Measurements from ENCODE around the gene OR10G3.

The OR10G3 gene

DNA sequence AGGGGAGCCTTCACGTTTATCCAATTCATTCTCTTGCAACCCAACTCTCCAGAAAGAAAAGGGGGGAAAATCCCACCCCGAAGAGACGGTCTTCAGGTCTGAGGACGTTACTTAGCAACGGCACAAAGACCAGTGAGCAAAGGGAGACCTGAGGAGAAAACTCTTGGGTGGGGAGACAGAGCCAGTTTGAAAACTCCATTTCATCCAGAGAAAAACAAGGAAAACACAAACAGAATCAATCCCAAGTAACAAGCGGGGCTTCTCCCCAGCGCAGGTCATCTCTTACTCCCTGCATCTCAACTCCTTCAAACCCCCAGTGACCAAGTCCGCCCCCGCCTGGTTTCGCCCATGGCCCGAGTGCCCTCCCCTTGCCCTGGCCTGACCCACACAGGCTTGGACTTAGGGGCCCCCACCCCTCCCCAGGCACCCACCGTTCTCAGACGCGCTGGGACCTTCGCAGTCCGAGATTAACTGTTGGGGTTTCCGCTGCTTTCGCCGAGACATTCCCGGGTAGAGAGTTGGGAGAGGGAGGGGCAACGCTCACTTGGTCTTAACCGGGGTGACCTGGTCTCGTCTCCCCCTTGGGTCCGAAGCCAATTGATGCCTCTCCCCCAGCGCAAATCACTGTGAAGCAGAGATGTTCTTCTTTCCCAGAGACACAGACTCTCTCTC, 43.3 kb downstream of the OR10G3 start:
- no peak for DNase-seq (ENCODE audit: low read depth in 1 of 2, low spot score in 1 of 2)

DNA sequence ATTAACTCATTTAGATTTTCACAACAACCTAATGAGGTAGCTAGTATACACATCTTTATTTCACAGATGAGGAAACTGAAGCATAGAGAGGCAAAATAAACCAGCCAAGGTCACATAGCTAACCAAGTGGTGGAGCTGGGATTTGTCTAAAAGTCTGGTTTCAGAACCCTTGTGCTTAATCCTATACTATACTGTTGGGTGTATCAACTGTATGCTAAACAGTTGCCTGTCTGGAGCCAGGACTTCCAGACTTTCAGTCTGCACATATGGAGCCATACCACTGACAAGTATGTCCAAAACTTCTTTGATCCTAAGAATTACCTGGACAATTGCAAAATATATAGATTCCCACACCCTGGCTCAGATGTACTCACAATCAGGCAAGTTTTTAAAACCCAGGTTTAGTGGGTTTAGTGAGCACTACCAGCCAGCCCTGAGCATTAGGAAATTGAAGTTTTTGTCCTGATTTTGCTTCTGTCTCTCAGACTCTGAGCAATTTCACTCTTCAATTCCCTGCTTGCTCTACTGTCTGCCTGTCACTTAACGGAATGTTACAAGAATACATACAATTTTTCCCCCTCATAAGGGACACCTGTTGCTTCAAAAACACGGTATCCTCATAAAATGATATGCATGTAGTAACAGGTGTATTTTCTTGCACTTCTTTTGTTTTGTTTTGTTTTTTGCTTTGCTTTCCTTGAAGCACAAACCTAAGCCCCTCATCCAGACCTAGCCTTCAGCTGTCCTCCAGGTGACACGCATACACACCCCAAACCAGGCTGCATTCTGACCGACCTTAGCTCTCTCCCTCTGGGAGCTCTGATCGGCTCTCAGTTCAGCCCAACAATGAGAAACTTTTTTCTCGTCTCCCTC, 44.1 kb downstream of the OR10G3 start:
- no peak for DNase-seq (ENCODE audit: low read depth in 1 of 2, low spot score in 1 of 2)

DNA sequence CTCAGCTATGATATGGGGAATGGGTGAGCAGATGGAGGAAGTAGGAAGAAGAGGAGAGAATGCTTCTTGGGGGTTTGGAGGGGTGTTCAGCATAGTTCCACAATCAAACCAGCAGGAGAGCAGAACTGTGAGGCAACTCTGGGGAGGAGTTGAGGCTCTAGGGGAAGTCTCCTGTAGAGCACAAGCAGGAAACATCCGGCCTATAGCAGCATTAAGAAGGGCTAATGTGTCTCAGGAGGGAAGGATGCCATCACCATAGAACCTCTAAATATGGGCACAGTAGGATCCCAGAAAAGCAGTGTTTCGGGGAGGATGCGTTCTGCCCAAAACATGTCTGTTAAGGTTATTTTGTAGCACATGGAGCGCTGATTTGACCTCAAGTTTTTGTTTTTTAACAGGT, 45.3 kb downstream of the OR10G3 start:
- no peak for DNase-seq (ENCODE audit: low read depth in 1 of 2, low spot score in 1 of 2)

DNA sequence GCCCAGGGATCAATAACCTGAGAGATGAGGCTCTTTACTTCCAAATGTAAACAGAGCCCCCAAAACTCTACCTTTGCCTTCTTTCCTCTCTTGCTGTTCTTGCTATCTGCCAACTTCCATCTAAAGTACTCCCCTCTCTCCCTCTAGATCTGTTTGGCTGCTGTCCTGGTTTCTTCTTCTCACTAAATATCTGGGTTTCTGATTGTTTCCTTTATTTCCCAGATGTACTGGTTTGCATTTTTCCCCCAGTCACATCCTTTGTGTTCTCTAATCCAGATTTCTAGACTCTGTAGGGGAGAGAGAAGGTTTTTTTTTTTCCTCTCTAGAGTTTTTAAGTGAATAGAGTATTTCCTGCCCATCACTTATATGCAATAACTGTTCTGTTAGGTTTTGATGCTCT, 46.6 kb downstream of the OR10G3 start:
- no peak for DNase-seq (ENCODE audit: low read depth in 1 of 2, low spot score in 1 of 2)

DNA sequence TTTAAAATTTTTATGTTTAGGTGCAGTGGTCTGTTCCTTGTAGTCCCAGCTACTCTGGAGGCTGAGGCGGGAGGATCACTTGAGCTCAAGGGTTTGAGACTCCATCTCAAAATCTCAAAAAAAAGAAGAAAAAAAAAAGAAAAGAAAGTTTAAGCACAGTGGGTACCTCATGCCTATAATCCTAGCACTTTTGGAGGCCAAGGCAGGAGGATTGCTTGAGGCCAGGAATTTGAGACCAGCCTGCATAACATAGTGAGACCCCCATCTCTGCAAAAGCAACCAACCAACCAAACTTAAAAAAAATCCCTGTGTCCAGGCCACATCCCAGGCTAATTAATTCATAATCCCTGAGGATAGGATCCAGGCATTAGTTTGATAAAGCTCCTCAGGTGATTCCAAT, 50.4 kb downstream of the OR10G3 start:
- DNase-seq (ENCODE audit: low read depth in 1 of 2, low spot score in 1 of 2), result no peak

DNA sequence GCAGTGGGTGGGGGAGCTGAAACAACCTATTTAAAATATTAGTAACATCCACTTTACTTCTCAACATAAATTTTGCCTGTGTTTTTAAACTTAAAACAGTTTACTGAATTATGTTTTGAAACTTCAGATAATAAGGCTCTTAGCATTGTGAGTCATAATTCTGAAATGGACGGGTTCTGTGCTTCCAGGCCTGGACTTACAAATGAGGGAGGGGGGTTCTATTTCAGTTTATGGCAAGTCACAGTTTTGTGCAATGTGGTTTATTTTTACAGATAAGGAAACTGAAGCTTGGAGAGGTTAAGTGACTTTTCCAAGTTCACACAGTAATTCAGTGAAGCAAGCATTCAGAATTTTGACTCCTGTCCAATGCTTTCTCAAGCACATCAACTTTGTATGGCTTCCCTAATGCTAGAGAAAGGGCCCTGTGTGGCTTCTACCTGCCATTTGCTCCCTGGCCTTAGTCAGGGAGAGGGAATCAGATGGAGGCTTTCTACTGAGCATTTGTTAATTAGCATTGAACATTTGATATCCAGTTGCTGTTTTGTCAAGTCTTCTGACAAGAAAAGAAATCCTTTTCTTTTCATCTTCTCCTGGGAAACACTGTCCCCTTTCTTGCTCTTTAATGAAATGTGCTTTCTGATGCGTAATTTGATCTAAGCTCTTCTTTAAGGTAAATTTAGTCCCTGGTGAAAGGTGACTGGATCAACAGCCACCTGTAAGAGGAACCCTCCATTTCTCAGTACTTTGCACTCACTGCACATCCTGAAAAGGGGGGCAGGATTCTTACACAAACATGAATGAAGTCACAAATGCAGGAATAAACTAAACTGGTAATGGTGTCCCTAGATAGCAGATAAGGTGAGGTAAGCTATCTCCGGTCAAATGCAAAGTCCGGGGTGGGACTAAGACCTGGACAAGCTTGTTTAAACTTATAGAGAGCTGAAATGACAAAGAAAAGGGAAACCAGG, 51.2 kb downstream of the OR10G3 start:
- no peak for DNase-seq (ENCODE audit: low read depth in 1 of 2, low spot score in 1 of 2)

DNA sequence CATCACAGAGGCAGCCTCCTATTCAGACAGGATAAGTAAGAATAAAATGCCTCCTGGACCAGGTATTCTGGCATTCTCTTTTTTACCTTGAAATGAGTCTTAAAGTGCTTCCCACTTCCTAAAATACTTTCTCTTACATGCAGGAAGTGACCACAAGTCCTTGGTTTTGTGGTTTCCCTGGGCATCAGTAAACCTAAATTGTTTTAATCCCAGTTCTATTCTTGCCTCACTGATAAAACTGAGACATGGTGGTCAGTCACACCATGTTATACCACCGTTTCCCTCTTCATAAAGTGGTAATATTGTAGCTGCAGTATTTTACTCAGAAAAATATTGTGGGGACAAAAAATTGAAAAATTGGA, 52.6 kb downstream of the OR10G3 start:
- DNase-seq (ENCODE audit: low read depth in 1 of 2, low spot score in 1 of 2), result no peak

DNA sequence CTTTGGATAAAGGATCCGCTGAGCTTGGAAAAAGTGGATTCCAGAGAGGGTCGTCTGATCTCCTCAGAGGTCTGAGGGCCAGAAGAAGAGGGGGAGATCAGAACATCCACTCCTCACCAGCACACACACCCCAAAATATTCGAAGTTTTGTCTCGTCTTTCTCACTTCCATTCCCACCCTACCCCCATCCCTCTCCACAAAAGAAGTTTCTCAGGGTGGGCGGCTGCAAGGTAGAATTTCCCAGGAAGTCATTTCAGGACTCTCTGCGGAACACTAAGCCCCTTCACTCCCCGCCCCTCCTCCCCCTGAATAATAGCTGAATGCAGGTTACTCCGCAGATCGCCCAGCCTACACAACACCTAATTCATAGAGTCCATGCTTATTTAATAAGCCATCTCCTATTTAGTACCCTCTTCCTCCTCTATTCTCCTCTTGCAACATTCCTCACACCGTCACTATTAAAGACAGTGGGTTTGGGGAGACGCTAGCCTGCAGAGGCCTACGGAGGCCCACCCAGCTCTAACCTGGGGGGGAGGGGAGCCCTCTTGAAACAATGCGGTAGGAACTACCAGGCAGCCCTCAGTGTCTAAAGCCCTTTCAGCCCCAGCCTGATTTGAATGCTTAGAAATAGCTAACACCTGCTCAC, 53.1 kb downstream of the OR10G3 start:
- DNase-seq (ENCODE audit: low read depth in 1 of 2, low spot score in 1 of 2), result no peak

DNA sequence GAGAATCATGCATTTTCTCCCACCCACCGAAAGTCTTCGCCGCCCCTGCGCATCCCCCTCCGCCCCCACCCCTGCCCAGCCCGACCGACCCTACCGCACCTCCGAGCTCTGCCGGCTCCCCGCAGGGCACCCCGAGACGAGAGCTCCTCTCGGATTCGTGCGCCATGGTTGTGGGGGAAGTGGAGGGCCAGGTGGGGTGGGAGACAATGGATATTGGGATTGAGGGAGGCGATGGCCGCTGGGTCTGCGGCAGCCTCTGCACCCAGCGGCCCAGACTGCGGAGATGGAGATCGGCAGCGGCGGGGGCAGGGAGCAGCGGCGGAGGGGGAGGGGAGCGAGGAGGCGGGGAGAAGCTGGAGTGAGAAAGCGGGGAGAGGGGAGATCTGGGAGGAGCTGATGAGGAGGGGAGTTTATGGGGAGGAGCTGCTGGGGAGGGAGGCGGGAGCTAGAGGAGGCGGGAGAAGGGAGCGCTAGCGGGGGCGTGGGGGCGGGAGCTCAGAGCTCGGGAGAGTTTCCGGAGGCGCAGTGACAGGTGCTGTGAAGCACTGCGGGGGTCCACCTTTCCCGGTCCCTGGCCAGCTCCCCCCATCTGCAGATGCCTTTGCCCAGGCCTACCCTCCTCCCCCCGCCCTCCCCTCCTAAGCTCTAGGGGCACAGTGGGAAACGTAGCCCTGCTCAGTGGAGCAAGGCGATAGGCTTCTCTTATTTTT, 53.8 kb downstream of the OR10G3 start, which contains the start of gene SALL2:
Gene SALL2, minus strand, starts transcription at position 385 of the 710 bp plus-strand sequence. Its CDS starts 219 bp downstream, at position 166.
- DNase-seq (ENCODE audit: low read depth in 1 of 2, low spot score in 1 of 2), result peak; percentile 34 to 44

DNA sequence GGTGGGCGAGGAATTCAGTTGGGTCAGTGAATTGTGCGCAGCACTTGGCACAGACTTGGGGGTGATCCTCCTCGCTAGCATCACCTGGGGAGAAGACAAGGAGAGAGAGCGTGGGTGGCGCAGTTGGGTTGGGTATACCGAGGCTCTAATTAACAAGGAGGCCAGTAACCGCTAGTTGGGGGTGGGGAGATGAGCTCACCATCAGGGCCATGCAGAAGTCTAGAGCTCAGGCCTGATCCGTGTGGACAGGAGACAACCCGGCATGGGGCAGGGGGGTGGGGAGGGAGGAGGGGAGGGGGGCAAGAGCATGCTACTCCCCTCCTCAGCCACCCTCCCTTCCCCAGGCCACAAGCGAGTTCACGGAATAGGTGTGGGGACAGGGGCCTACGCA, 54.3 kb downstream of the OR10G3 start:
- DNase-seq (ENCODE audit: low read depth in 1 of 2, low spot score in 1 of 2), result no peak

DNA sequence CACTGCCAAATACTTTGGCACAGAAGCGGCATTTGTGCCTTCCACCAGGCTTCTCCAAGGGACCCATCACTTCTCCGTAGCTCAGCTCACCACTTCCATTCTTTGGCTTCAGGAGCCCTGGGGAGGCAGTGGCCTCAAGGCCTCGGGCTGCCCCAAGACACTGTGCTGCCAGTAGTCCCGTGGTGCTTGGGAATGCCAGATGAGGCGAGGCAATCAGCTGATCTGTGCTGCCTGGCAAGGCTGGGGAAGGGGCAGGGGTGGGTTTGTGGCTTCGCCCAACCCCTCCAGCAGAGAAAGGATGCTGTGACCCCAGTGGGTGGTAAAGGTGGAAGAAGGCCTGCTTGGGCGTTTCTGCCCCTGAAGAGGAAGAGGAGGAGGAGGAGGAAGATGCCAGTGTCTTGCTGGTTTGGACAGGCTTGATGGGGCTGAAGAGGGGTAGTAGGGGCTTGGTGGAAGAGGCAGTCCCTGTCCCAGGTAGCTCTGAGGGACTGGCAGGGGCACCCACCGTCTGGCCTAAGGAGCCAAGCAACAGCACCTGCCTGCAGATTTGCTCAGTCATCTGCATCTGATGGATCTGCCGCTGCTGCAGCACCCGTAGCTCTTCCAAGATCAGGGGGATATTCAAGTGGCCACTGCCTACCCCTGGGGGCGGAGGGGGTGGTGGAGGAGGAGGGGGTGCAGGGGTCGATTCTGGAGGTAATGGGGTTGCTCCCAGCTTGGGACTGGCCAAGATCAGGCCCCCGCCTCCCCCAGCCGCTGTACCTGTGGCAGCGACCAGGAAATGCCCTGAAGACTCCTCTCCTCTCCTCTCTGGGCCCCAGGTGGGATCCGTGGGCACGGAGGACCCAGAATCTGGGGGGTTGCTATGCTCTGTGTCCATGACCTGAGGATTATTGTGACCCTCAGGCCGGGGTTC, 55.0 kb downstream of the OR10G3 start:
- DNase-seq (ENCODE audit: low read depth in 1 of 2, low spot score in 1 of 2), result no peak

DNA sequence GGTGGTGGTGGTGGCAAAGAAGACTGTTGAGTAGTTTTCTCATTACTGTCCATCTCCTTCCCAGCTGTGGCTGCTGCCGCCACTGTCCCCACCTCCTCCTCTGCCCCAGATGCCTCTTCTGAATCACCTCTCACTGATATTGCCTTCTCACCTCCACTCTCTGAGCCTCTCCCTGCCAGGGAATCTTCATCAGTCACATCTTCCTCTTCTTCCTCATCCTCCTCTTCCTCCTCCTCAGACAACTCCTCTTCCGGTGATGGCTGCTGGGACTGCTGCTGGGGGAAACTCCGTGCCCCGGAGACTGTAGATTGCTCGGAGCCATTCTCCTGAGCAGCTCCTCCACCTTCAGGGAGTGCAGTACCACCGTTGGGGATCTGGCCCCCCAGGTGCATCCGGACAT, 56.7 kb downstream of the OR10G3 start:
- no peak for DNase-seq (ENCODE audit: low read depth in 1 of 2, low spot score in 1 of 2)

DNA sequence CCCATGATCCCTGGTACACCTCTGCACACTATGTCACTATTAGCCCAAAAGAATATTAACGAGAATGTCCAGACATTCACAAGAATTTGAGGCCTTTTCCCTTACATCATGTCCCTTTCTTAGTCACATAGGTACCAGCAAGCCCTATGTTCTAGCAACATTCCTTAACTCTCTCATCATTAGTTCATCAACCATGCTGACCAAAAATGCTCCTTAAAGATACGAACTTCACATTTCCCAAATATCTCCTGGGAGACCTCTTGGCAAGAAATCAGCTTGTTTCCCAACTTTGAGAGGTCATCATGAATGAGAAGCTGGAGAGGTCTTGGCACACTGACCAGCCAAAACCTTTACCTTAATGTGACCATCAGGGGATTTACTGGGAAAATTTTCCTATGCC, 58.4 kb downstream of the OR10G3 start:
- no peak for DNase-seq (ENCODE audit: low read depth in 1 of 2, low spot score in 1 of 2)

DNA sequence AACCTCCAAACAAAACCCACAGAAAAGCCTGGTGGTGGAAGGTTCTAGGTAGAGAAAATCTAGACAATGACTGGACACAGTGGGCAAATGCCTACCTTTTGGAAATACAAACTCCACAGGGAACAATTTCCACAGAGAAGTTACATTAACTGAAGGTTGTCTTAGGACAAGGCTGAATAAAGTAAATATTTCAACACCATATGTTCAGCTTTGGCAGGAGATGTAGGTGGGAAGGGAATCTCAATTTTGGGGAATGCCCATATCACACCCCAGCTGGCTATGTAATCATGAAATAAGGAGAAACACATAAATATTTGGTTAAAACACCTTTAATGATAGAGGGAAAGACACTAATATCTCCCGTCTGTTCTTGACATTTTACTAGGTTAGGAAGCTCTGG, 59.1 kb downstream of the OR10G3 start:
- DNase-seq (ENCODE audit: low read depth in 1 of 2, low spot score in 1 of 2), result no peak

DNA sequence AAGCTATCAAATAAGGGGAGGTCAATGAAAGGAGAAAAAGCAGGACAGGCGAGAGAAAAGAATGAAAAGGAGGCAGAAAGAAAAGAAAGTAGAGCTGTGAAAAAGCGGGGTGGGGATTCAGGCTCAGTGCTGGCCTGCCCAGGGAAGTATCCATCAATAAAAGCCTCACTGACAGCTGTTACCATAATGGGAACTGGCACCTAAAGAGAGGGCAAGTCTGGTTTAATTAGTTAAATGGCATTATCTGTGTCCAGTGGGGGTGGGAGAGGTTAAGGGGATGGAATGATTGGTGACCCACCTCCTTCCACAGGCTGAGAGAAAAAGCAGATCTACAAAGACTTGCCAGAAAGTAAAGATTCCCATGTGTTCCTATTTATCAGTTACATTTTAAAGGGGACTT, 61.2 kb downstream of the OR10G3 start:
- DNase-seq (ENCODE audit: low read depth in 1 of 2, low spot score in 1 of 2), result no peak
